ENCODE results near the gene CHRND.

The CHRND gene

DNA sequence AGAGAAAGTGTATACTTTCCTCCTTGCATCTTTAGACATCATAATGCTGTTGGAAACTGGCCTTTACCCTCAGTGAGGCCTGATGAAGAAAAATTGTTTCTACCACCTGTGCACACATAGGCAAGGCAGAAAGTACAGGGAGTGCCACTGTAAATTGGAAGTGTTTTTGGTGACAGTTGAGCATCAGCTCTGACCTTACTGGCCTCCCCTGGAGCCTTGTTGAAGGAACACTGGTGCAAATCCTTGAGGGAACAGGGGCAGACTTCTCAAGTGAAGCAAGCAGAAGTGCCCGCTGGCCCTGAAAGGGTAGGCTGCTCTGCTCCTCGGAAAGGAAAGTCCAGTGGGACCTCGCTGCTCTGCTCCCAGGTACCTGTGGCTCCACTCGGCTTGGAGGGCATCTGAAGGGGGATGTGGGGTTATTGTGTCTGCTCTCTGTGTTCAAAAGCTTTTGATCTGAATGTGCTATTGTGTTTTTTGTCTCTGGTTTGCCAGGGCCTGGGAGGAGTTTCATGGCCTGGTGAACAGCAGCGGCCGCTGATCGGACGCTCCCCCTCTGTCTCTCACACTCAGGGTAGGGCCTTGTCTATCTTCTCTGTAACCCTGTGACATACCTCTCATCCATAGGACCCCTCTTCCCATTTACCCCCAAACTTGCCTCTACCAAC is 47.9 kb downstream of the CHRND start:
- TF ChIP-seq, protein P1, sequence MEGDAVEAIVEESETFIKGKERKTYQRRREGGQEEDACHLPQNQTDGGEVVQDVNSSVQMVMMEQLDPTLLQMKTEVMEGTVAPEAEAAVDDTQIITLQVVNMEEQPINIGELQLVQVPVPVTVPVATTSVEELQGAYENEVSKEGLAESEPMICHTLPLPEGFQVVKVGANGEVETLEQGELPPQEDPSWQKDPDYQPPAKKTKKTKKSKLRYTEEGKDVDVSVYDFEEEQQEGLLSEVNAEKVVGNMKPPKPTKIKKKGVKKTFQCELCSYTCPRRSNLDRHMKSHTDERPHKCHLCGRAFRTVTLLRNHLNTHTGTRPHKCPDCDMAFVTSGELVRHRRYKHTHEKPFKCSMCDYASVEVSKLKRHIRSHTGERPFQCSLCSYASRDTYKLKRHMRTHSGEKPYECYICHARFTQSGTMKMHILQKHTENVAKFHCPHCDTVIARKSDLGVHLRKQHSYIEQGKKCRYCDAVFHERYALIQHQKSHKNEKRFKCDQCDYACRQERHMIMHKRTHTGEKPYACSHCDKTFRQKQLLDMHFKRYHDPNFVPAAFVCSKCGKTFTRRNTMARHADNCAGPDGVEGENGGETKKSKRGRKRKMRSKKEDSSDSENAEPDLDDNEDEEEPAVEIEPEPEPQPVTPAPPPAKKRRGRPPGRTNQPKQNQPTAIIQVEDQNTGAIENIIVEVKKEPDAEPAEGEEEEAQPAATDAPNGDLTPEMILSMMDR (IDR thresholded peaks at IDR 0.05; ENCODE audit: borderline replicate concordance, insufficient read depth, low read depth, low read length): no peak

DNA sequence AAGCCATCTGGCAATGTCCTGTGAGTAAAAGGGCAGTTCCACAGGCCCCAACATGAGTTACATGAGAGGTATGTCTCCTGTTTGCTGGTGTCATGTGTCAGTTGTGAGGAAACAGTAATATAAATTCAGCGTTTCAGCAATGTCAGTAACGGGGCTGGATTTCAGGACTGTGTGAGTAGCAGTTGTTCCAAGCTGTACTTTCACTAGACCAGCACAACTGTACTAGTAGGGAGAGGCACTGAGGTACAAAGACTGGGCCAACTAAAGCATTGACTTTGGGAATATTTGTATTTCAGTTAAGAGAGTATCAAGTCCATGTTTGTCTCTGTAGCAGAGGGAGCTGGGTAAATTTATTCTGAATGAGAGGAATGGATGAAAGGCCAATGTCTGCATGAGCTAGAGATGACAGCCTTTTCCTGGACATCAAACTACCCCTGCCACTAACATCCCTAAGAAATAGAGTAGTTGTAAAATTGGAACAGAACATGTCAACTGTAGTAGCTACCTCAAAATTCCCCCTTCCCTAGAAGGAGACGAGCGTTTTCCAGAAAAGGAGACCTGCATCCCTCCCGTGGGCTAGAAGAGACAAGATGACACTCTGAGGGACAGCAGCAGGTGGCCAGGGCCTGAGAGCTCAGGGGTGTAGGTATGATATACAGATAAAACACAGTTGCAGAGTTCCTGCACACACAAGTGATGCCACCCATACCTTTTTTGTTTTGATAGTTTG is 48.9 kb downstream of the CHRND start:
- H3K4me3 ChIP-seq (ENCODE audit: low read depth, low read length): no peak overlapping the region
- TF ChIP-seq, protein P1 (IDR thresholded peaks at IDR 0.05; ENCODE audit: borderline replicate concordance, insufficient read depth, low read depth, low read length): no peak

More for the DNA sequence above, 47.9 kb downstream of the CHRND start:
- no peak overlapping the region for H3K4me3 ChIP-seq (ENCODE audit: low read depth, low read length)

DNA sequence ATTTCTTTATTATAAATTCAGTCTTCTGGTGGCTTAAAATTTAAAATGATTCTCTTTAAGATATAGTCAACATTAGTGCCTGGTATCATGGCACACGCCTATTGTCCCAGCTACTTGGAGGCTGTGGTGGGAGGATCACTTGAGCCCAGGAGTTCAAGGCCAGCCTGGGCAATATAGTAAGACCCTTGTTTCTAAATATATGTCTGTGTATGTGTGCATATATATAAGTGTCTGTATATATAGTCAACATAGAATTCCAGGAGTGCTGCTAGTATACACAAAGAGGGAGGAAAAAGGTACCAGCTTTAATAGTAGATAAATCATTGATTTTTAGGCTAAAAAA is 49.4 kb downstream of the CHRND start:
- no peak overlapping the region for H3K4me3 ChIP-seq (ENCODE audit: low read depth, low read length)
- TF ChIP-seq, protein P1 (IDR thresholded peaks at IDR 0.05; ENCODE audit: borderline replicate concordance, insufficient read depth, low read depth, low read length): no peak

DNA sequence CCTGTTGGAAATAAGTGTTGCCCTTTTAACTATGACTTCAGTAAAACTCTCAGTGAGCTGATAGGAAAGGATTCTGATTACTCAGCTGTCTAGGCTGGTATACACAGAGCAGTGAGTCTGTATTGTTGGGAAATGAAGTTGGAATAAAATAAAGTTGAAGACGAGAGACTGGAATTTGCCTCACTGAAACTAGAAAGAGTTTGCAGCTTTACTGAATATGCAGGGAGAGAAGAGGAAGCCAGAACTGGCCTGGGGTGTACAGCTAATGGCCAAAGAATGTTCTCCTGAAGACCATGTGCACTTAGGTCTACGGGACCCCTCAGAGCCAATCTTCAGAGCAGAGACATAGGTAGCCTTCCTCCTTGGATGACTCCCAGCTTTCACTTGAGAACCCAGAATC is 51.0 kb downstream of the CHRND start:
- TF ChIP-seq, protein P1 (IDR thresholded peaks at IDR 0.05; ENCODE audit: borderline replicate concordance, insufficient read depth, low read depth, low read length): no peak
- H3K4me3 ChIP-seq (ENCODE audit: low read depth, low read length): no peak overlapping the region

DNA sequence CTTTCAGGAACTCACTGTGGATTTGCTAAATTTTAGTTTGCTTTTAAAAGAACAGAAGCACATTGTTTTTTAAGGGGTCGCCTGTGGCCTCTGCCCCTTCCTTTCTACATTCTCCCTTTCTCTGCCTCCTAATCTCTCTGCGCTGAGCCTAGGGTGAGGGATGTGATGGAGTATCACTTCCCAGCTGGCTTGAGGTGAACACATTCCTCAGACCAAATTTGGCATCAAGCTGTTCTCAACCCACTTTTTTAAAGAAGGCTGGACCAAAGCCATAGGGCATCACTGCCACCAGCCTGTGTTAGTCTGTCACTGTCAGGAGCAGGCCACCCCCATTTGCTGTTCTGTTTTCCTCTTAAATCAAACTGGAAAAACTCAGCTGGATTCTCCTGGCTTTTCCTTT is 51.9 kb downstream of the CHRND start:
- H3K4me3 ChIP-seq (ENCODE audit: low read depth, low read length): no peak overlapping the region
- TF ChIP-seq, protein P1 (IDR thresholded peaks at IDR 0.05; ENCODE audit: borderline replicate concordance, insufficient read depth, low read depth, low read length): no peak

DNA sequence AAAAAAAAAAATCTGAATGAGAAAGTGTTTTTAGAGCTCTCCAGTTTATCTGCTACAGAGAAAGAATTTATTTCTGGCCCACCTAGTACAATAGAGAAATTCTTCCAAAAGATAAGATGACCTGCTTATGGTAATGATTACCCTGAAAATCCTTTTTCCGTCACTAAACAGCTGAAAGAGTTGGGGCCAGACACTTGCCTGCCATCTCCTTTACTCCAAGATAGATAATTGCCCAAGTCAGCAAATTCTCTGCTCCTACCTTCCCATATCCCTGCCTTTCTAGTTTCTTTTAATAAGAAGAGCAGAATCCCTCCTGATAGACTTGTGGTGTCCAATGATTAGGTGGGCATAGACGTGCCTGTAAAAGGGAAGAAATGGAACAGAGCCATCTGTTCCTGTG is 52.7 kb downstream of the CHRND start:
- TF ChIP-seq, protein P1 (IDR thresholded peaks at IDR 0.05; ENCODE audit: borderline replicate concordance, insufficient read depth, low read depth, low read length): no peak
- no peak overlapping the region for H3K4me3 ChIP-seq (ENCODE audit: low read depth, low read length)

DNA sequence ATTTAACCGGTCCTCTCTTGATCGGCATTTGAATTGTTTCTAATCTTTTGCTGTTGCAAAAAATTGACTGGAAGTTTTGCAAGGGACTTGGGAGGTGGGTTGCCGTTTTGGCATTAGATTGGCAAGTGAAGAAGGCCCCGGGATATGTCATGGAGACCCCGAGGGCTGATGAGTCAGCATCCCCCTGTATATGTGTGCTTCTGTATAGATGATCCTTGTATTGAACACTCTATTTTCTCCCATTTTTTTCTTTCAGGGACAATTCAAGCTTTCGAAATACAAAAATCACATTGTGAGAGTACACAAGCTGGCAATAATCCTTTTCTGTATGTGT is 54.7 kb downstream of the CHRND start:
- TF ChIP-seq, protein P1 (IDR thresholded peaks at IDR 0.05; ENCODE audit: borderline replicate concordance, insufficient read depth, low read depth, low read length): no peak
- no peak overlapping the region for H3K4me3 ChIP-seq (ENCODE audit: low read depth, low read length)

All from GM12875 (cell line).